HG02885 (cell line): Measurements from ENCODE around the gene MLC1.

Source experiments
- ATAC-seq: cut with Tn5 transposase; IDR thresholded peaks from one replicate; pipeline ENCODE4 v1.9.1; 2021; ENCODE audit warnings: mild to moderate bottlenecking; ENCODE audit not compliant: unreplicated experiment, poor library complexity

Gene MLC1

GRCh38 chr22:50081426-50082196, 3.6 kb downstream of the MLC1 start:
- ATAC-seq = no peak

DNA sequence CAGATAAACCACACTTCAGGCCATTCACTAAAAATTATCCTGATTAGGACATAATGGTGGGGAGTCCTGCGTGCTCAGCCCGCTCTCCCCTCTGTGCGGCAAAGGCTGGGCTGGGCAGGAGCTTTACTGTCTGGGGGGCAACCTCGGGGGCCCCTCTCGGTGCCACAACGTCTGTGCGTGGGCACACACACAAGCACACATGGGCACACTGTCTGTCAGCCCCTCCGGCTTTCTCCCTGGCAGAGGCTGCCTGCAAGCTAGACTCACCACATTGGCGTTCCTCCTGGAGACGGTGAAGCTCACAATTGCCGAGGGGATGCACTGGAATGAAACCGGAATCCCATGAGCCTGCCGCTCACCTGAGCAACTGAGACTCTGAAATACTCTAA, 5.2 kb downstream of the MLC1 start:
- no peak for ATAC-seq

GRCh38 chr22:50078761-50079160, 6.5 kb downstream of the MLC1 start:
- no peak for ATAC-seq

DNA sequence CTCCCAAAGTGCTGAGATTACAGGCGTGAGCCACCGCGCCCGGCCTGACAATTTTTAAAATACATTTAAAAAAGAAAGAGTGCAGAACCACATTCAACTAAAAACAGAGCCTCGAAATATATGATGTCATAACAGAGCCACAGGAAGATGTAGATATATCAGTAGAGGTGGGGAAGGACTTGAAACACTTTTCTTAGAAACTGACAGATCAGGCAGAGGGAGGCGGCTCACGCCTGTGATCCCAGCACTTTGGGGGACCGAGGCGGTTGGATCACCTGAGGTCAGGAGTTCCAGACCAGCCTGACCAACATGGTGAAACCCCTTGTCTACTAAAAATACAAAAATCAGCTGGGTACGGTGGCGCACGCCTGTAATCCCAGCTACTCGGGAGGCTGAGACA, 7.0 kb downstream of the MLC1 start:
- ATAC-seq = no peak

DNA sequence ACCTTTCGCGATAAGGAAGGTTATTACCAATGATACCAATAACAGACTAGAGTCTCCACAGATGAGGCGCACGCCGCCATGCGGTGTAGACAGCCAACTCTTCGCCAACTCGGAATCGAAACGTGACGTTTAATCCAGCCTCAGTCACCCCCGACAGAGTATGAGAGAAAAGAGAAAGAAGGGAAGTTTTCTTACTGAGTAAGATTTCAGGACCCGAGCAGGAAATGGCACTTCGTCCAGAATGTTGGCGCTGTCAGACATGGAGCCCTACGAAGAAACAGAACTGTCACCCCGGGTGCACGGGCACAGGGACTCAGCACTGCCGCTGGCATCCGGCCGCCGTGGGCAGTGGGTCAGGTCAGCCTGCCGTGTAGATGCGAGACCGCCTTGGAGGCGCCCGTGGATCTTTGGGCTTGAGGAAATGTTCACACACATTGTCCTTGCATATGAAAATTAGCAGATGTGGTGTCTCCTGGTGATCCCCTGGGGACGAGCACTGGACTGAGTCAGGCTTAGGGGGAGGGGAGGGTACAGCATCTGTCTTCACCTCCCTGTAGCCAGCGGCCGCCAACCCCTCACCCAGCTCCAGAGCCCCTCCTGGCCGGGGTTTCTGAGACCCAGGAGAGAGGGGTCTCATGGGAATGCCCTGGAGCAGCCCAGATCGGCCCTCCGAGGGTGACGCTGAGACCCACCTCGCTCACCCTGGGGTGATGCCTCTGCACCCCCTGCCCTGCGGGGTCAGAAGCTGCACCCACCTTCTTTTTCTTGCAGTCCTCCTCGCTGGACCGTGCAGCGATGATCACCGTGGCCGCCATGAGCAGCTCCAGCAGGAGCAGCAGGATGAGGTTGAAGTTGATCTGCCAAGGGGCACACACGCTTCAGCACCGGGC, 8.3 kb downstream of the MLC1 start:
- no peak for ATAC-seq

DNA sequence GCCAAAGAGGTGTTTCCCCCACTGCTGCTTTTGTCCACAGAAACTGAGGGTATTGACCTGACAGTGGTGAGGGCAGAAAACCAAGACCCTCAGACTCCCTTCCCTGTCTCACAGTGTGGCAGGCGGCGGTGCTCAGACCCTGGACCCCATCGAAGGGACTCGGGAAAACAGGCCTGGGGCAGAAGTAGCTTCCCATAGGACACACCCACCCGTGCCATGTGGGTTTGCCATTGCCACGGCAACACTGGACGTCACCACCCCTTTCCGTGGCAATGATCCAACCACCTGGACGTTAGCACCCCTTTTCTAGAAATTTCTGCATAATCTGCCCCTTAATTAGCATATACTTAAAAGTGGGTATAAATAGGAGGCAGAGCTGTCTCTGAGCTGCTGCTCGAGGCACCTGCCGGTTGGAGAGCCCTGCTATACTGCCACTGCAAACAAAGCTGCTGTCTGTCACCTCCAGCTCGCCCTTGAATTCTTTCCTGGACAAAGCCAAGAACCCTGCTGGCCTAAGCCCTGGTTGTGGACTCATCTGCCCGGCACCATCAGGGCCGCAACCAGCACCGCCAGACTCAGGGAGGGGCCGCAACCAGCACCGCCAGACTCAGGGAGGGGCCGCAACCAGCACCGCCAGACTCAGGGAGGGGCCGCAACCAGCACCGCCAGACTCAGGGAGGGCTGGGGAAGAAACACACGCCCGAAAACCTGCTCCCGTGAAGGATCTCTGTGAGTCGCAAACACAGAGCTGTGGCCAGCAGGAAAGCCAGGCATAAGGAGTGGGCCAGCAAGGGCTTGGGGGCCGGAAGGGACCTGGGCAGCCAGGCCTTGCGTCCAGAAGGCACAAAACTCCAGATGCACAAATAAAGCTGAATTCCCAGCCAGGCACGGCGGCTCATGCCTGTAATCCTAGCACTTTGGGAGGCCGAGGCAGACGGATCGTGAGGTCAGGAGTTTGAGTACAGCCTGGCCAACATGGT, 10.4 kb downstream of the MLC1 start:
- no peak for ATAC-seq

DNA sequence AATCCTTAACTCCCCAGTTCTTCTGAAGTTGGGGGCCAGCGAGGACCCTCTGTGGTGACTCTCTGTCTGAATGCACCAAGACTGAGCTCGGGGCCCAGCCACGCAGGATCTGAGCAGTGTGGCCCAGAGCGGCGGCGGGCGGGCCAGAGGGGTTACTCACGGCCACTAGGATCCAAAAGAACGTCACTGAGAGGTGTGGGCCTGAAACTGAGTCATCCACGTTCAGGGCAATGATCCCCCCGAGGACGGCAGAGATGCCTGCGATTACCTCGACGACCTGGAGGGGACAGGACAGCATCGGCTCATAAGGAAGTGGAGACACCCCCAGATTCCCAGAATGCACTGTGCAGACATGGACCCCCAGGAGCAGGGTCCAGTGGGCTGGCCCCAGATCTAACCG, 11.2 kb downstream of the MLC1 start:
- no peak for ATAC-seq

- ATAC-seq = no peak
Measured at GRCh38 chr22:50072714-50073538, 12.3 kb downstream of the MLC1 start.

- ATAC-seq = no peak
Measured at GRCh38 chr22:50072167-50072555, 13.1 kb downstream of the MLC1 start.

DNA sequence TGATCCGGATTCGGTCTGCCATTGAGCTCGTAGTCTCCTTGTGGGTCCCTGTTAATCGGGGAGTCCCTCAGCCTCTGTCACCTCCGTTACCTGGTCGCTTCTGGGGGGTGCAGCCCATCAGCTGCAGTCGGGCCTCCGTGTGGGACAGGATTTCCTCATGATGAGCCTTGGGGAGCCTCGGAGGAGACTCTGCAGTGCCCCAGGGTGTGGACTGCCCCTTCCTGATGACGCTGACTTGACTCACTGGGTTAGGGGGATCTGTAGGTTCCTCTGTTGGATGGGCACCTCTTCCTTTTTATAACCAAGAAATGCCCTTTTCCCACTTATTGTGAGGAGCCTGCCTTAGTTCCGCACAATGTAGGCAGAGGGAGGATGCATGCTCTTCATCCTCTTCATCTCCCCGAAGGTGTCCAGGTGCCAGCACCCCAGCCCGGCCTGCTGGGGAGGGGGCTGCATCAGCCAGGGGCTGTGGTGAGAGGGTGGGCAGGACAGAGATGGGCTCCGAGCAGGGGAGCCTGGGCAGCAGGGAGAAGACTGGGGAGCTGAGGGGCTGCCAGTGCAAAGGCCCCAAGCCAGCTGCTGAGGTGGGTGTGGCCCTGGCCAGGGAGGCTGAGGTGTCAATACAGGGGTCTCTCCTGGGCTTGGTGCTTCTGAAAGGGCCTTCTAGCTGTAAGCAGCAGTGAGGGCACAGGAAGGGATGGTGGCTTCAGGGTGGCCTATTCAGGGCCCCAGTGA, 13.6 kb downstream of the MLC1 start:
- ATAC-seq = no peak

DNA sequence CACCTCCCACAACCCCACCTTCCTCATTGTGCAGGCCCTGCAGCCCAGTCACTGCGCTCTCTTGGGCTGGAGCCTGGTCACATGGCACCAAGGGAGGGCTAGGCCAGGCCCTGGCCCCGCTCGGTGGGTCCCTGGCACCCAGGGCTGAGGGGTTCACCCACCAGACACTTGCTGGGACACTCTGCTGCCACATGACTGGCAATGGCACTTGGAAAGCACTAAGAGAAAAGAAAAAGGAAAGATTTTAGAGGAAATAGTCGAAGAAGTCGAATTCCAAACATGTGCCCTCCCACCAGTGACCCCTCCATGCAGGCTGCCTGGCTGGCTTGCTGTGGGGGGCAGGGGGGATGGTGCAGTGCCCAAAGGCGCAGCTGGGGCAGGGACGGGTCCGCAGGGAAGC, 14.9 kb downstream of the MLC1 start:
- ATAC-seq = no peak

DNA sequence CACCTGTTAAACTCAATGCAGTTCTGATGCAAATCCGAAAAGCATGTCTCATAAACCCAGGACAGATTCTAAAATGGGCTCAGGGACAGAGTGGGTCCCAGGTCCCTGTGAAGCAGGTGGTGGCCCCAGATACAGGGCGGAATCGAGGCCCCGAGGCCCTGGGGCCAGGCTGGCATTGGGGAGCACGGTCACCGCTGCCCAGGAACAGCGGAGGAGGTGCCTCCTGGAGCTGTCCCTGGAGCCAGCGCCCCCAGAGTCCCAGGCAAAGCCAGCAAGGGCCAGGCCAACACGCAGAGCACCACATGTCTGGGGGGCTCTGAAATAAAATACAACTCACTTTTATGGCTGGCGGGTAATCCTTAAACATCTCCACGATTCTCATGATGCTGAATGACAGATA, 17.1 kb downstream of the MLC1 start:
- ATAC-seq = no peak

GRCh38 chr22:50067244-50067643, 18.0 kb downstream of the MLC1 start:
- ATAC-seq = no peak

- ATAC-seq = no peak
Measured at GRCh38 chr22:50064453-50064852, 20.8 kb downstream of the MLC1 start.

DNA sequence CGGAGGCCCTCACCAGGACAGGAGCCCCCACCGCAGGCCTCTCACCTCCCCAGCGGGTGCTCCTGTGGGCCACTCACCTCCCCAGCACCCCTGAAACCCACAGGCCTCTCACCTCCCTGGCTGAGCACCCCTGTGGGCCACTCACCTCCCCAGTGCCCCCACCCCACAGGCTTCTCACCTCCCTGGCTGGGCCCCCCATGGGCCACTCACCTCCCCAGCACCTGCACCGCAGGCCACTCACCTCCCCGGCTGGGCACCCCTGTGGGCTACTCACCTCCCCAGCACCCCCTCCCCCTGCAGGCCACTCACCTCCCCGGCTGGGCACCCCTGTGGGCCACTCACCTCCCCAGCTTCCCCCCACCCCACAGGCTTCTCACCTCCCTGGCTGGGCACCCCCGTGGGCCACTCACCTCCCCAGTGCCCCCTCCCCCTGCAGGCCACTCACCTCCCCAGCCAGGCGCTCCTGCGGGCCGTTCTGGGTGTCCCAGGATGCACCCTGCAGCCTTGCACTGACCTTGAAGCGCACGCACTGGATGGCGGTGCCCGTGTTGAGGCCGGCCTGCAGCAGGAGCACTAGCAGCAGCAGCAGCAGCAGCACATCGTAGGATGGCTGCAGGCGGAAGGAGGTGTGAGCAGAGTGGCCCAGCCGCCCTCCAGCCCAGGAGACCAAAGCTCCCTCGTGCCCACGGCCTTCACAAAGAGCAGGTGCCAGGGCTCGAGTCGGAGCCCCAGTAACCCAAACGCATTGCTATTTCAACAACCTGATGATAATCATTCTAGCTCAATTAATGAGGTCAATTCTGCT, 21.4 kb downstream of the MLC1 start:
- no peak for ATAC-seq

DNA sequence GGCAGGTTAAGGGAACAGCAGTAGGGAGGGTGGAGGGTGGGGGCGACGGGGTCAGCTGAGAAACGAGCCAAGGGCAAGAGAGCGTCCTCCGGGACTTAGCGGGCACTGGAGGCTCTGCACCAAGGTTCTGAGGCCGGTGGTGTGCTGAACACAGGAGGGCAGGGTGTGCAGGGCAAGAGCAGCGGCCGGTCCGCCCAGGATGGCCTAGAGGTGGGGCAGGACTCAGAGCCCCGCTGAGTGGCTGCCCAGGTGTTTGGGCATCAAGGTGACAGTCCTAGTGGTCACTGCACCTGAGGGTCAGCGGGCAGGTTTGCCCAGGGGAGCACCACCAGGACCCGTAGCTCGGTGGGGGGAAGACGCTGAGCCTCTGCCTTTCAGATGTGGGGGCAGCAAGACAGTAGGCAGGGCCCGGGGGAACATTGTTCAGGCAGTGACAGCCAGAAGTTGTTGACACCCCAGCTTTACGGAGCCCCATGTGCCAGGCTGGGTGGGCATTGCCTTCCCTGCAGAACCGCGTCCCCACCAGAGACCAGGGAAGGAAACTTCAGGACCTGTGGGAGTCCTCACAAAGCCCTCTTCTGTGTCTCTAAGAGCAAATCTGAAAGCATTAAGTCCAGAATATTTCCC, 22.6 kb downstream of the MLC1 start:
- no peak for ATAC-seq

DNA sequence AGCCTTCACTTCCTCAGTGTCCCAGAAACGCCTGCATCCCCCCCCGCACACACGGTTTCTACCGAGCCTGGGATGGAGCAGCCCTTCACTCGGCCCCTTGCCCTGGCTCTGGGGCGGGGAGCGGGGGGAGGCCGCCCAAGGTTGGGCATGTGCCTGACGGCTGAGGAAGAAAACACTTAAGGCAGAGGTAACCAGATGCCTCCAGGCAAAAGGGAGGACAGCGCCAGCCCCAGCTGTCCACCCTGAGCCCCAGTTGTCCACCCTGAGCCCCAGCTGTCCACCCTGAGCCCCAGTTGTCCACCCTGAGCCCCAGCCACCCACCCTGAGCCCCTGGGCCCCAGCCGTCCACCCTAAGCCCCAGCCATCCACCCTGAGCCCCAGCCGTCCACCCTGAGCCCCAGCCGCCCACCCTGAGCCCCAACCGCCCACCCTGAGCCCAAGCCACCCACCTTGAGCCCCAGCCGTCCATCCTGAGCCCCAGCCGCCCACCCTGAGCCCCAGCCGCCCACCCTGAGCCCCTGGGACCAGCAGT, 23.3 kb downstream of the MLC1 start:
- ATAC-seq = no peak
